Activated naive CD4-positive, alpha-beta T cell treated with anti-CD3 and anti-CD28 coated beads, Interleukin-2, amount 50 U/mL, for 24 hours (primary cell): Measurements from ENCODE around the gene OR2A25.

Experiments
- H3K27ac Mint-ChIP-seq: one replicate; pipeline ENCODE4 v1.8.0; 2021; ENCODE audit warnings: mild to moderate bottlenecking, mixed read lengths
- H3K27me3 Mint-ChIP-seq: one replicate; pipeline ENCODE4 v1.8.0; 2021; ENCODE audit warnings: mixed read lengths
- H3K36me3 Mint-ChIP-seq: one replicate; pipeline ENCODE4 v1.8.0; 2021; ENCODE audit warnings: mixed read lengths
- H3K4me1 Mint-ChIP-seq: one replicate; pipeline ENCODE4 v1.8.0; 2021; ENCODE audit warnings: mixed read lengths
- H3K4me3 Mint-ChIP-seq: one replicate; pipeline ENCODE4 v1.8.0; 2021; ENCODE audit warnings: mild to moderate bottlenecking, mixed read lengths
- H3K9me3 Mint-ChIP-seq: one replicate; pipeline ENCODE4 v1.8.0; 2021; ENCODE audit warnings: mixed read lengths

OR2A25 gene

DNA sequence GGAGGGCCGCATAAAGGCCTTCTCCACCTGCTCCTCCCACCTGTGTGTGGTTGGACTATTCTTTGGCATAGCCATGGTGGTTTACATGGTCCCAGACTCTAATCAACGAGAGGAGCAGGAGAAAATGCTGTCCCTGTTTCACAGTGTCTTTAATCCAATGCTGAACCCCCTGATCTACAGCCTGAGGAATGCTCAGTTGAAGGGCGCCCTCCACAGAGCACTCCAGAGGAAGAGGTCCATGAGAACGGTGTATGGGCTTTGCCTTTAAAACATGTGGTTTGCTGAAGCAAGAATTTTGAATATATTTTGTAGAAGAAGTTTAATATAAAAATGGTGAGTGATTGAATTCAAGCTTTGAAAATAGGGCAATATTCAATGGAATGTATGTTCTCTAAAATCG lies 40.7 kb downstream of the OR2A25 start:
- Mint-ChIP-seq H3K4me3 (no peak overlapping the region), H3K4me1 (no peaks in the 10 kb centered on the region), H3K27me3 (peaks cover 3% of the 10 kb centered on the region), H3K36me3 (peaks cover 1% of the 10 kb centered on the region), H3K27ac (no peak overlapping the region), H3K9me3 (no peaks in the 10 kb centered on the region)

DNA sequence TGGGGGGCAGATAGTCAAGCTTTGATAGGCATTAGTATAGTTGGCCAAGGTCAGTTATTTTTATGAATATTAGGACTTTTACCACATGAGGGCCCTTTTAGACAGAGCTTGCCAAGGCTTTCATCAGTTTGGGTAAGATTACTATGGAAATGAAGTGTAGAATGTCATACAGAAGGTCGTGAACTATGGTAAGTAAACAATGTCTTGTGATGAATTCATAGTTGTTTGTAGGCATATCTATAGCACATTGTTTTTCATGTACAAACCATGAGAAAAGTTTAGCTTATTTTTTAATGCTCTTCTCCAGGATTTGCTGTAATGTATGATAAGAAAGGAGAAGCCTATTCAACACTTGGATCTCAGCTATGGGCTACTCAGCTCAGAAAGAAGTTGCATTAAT lies 44.0 kb downstream of the OR2A25 start:
- Mint-ChIP-seq H3K27ac (no peak overlapping the region), H3K27me3 (peaks cover 3% of the 10 kb centered on the region), H3K36me3 (no peaks in the 10 kb centered on the region), H3K4me3 (no peak overlapping the region), H3K4me1 (no peaks in the 10 kb centered on the region), H3K9me3 (no peaks in the 10 kb centered on the region)

DNA sequence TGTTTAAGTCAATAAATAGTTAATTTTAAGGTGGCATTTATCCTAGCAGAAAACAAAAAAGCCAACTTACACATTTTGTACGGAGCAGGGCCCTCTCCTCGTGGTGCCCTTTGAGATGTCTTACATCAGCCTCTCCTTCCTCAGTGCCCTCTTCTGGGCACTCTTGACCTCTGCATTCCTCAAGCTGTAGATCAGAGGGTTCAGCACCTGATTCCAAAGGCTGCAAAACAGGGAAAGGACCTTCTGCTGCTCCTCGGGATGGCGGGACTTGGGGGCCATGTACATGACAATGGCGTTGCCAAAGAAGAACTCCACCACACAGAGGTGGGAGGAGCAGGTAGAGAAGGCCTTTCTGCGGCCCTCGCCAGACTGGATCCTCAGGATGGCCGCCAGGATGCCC lies 48.7 kb downstream of the OR2A25 start:
- Mint-ChIP-seq H3K4me3 (no peak overlapping the region), H3K27me3 (peaks cover under 1% of the 10 kb centered on the region), H3K9me3 (no peaks in the 10 kb centered on the region), H3K36me3 (no peaks in the 10 kb centered on the region), H3K27ac (no peak overlapping the region), H3K4me1 (no peaks in the 10 kb centered on the region)

DNA sequence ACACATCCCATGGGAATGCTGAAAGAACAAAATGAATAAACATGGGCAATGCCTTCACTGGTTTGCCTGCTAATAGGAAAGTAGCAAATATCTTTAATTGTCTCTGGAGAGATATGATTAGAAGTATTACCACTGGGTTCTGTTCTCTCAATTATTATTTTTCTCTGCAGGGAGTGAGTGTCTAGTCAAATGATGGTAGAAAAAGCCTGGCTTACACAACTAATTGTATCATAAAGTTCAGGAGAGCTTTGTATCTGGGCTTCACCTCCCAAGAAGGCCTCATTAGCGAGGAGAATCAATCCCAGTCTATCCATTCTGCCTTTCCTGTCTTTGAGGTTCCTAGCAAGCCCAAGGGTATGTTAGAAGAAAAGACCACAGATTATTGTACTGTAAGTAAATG lies 53.3 kb downstream of the OR2A25 start, which contains the start of gene OR2A14:
TSS of gene OR2A14 (plus strand) at position 301 of the 400 bp plus-strand sequence. CDS start 5,937 bp downstream, outside the sequence.
- no peak within 1 kb of the TSS for H3K4me3 Mint-ChIP-seq
- no peaks in the 10 kb centered on the region for H3K9me3 Mint-ChIP-seq
- H3K27ac Mint-ChIP-seq: peak within 1 kb of the TSS; percentile 41
- H3K27me3 Mint-ChIP-seq: no peaks in the 10 kb centered on the region
- no peaks in the 10 kb centered on the region for H3K36me3 Mint-ChIP-seq
- no peaks in the 10 kb centered on the region for H3K4me1 Mint-ChIP-seq
